A673 (cell line): ENCODE data around the gene GTF2E1. TPM values are rescaled to one million over a fixed set of nuclear protein-coding genes. Genes with fewer than 3 reads are reported as not detected.
"Not testable (repeated sequence)": the region's sequence is repeated elsewhere in the genome, so short reads cannot be mapped to it uniquely, and the experiment has no call there.

Experiments used
- BruUV-seq: library from RNA; stranded (reverse); fragments of 400-500 nt; replicated peaks from 2 replicates; lab custom pipeline; 2021; lab: Mats Ljungman, UMichigan
- CTCF ChIA-PET: fragments of 300-600 bp; sonication (Branson Sonifier 250); formaldehyde crosslinking; loops from one replicate; lab custom pipeline; 2022; ENCODE audit warnings: antibody characterized with exemption; lab: Charles Lee
- POLR2A ChIA-PET: fragments of 300-600 bp; sonication (Branson Sonifier 250); formaldehyde crosslinking; loops from one replicate; lab custom pipeline; 2022; ENCODE audit warnings: antibody characterized with exemption; ENCODE audit not compliant: low non-redundant PET; lab: Charles Lee
- DNase-seq: peaks from one replicate; pipeline ENCODE4 v3.0.0-alpha.2; 2015; ENCODE audit warnings: low spot score
- H3K27ac ChIP-seq: fragments of 200-600 bp; sonication (generic); 2 replicates; pipeline ENCODE4 v1.5.1; 2016; ENCODE audit warnings: mixed run types, low read depth, mild to moderate bottlenecking, mixed read lengths, antibody characterized with exemption, low read length; ENCODE audit not compliant: poor library complexity, severe bottlenecking
- H3K27me3 ChIP-seq: fragments of 200-600 bp; sonication (generic); replicated peaks from 2 replicates; pipeline ENCODE4 v1.6.1; 2017; ENCODE audit warnings: mixed run types, low read depth, mild to moderate bottlenecking, mixed read lengths, antibody characterized with exemption, low read length; ENCODE audit not compliant: insufficient read depth, poor library complexity
- H3K36me3 ChIP-seq: fragments of 200-600 bp; sonication (generic); 2 replicates; pipeline ENCODE4 v1.6.1; 2016; ENCODE audit warnings: mixed run types, mild to moderate bottlenecking, mixed read lengths, antibody characterized with exemption, low read length; ENCODE audit not compliant: insufficient read depth, poor library complexity, severe bottlenecking
- H3K4me1 ChIP-seq: fragments of 200-600 bp; sonication (generic); 2 replicates; pipeline ENCODE4 v1.6.1; 2017; ENCODE audit warnings: mixed run types, mild to moderate bottlenecking, mixed read lengths, antibody characterized with exemption, low read length; ENCODE audit not compliant: insufficient read depth, poor library complexity, severe bottlenecking
- H3K4me3 ChIP-seq: fragments of 200-600 bp; sonication (generic); 2 replicates; pipeline ENCODE4 v1.5.1; 2016; ENCODE audit warnings: low read depth, mixed run types, mild to moderate bottlenecking, mixed read lengths, low read length; ENCODE audit not compliant: poor library complexity, severe bottlenecking
- H3K9me3 ChIP-seq: fragments of 200-600 bp; sonication (generic); 2 replicates; pipeline ENCODE4 v1.6.1; 2016; ENCODE audit warnings: mixed run types, low read depth, mild to moderate bottlenecking, mixed read lengths, antibody characterized with exemption, low read length; ENCODE audit not compliant: poor library complexity, severe bottlenecking
- CTCF ChIP-seq: fragments of 300-800, 200-600 bp; sonication (generic); conservative IDR thresholded peaks from 2 replicates; pipeline ENCODE4 v1.5.1; 2017; ENCODE audit warnings: low read depth, mild to moderate bottlenecking, antibody characterized with exemption, low read length, moderate library complexity, mixed read lengths
- EZH2 ChIP-seq: fragments of 200-600 bp; sonication (generic); IDR thresholded peaks from 2 replicates; pipeline ENCODE4 v1.6.1; 2017; ENCODE audit warnings: borderline replicate concordance, low read depth, mild to moderate bottlenecking, mixed read lengths, antibody characterized with exemption, low read length; ENCODE audit not compliant: poor library complexity, severe bottlenecking
- intact Hi-C: fragments of 100-400 bp; cut with micrococcal nuclease; formaldehyde crosslinking; loops from one replicate; pipeline ENCODE4 v1.10.0; 2022; ENCODE audit not compliant: unreplicated experiment
- total RNA-seq: library from RNA; stranded (reverse); gene quantifications from 2 replicates; pipeline ENCODE4 v1.2.3, GENCODE V29; 2021

Gene GTF2E1
- total RNA-seq, 1 experiment from 2014 or later: 21.7 TPM

- H3K9me3 ChIP-seq: no peaks in the 10 kb centered on the region
- H3K27me3 ChIP-seq: no peaks in the 10 kb centered on the region
- no peak for TF ChIP-seq CTCF
- no peak for TF ChIP-seq EZH2
- POLR2A ChIA-PET: interaction anchor here (0.6 kb wide), 1 partner anchor 18 kb away, joined by 8 read pairs; no protein-coding TSS in a partner anchor
- no TSS peak for BruUV-seq
- intact Hi-C loops: no loop called here
- no peaks in the 10 kb centered on the region for H3K4me1 ChIP-seq
- H3K27ac ChIP-seq: no peak overlapping the region
- no peaks in the 10 kb centered on the region for H3K36me3 ChIP-seq
- DNase-seq: no peak
- H3K4me3 ChIP-seq: no peak overlapping the region
- CTCF ChIA-PET: no interaction called here
Measured at GRCh38 chr3:120775411-120775810, 32.9 kb downstream of the GTF2E1 start.

- peaks cover 3% of the 10 kb centered on the region for H3K36me3 ChIP-seq
Measured at GRCh38 chr3:120778776-120779175, 36.2 kb downstream of the GTF2E1 start.

GRCh38 chr3:120780977-120781376 lies 38.4 kb downstream of the GTF2E1 start:
- H3K27ac ChIP-seq: no peak overlapping the region
- ChIA-PET POLR2A (no interaction called here), CTCF (no interaction called here)
- DNase-seq: no peak
- intact Hi-C loops: no loop called here
- H3K4me3 ChIP-seq: no peak overlapping the region
- H3K36me3 ChIP-seq: peaks cover 3% of the 10 kb centered on the region
- no peaks in the 10 kb centered on the region for H3K27me3 ChIP-seq
- TF ChIP-seq EZH2 (no peak), CTCF (no peak)
- no TSS peak for BruUV-seq
- no peaks in the 10 kb centered on the region for H3K4me1 ChIP-seq
- no peaks in the 10 kb centered on the region for H3K9me3 ChIP-seq

More at GRCh38 chr3:120778776-120779175, 36.2 kb downstream of the GTF2E1 start:
- no peak overlapping the region for H3K27ac ChIP-seq
- TF ChIP-seq CTCF: no peak
- no peak for TF ChIP-seq EZH2
- H3K4me1 ChIP-seq: no peaks in the 10 kb centered on the region
- intact Hi-C loops: no loop called here
- no peak for DNase-seq
- BruUV-seq: no TSS peak
- no peaks in the 10 kb centered on the region for H3K9me3 ChIP-seq
- H3K27me3 ChIP-seq: no peaks in the 10 kb centered on the region
- H3K4me3 ChIP-seq: no peak overlapping the region
- POLR2A ChIA-PET: no interaction called here
- CTCF ChIA-PET: no interaction called here

GRCh38 chr3:120785832-120786231 lies 43.3 kb downstream of the GTF2E1 start:
- H3K4me1 ChIP-seq, POLR2A ChIA-PET, intact Hi-C loops, DNase-seq, H3K36me3 ChIP-seq, H3K27me3 ChIP-seq, CTCF ChIA-PET, H3K4me3 ChIP-seq, H3K27ac ChIP-seq, H3K9me3 ChIP-seq, BruUV-seq: not testable (repeated sequence)
